GM18505 (cell line): ENCODE measurements around the gene ZNF595.
A peak's percentile ranks its signal among the peaks of the same experiment; 100 is the strongest.
"Not testable (repeated sequence)": the region's sequence is repeated elsewhere in the genome, so short reads cannot be mapped to it uniquely, and the experiment has no call there.

Source experiments
- ATAC-seq: cut with Tn5 transposase; IDR thresholded peaks from one replicate; pipeline ENCODE4 v1.9.1; 2021; ENCODE audit not compliant: unreplicated experiment

ZNF595 gene

GRCh38 chr4:52804-53479 is at the start of gene ZNF595:
Gene ZNF595 (plus strand): TSS chr4:53321. CDS start chr4:53489, 168 bp downstream.
- ATAC-seq = not testable (repeated sequence)

GRCh38 chr4:9937-10870 is 42.9 kb upstream of the ZNF595 start:
- ATAC-seq = not testable (repeated sequence)

GRCh38 chr4:11095-11815 is 41.9 kb upstream of the ZNF595 start:
- not testable (repeated sequence) for ATAC-seq

GRCh38 chr4:11816-12417 is 41.2 kb upstream of the ZNF595 start:
- peak; percentile 88 for ATAC-seq

GRCh38 chr4:18128-18527 is 35.0 kb upstream of the ZNF595 start:
- not testable (repeated sequence) for ATAC-seq

GRCh38 chr4:18589-18988 is 34.5 kb upstream of the ZNF595 start:
- not testable (repeated sequence) for ATAC-seq

GRCh38 chr4:22882-23281 is 30.2 kb upstream of the ZNF595 start:
- ATAC-seq = not testable (repeated sequence)

- ATAC-seq = not testable (repeated sequence)
Measured at GRCh38 chr4:24359-24758, 28.8 kb upstream of the ZNF595 start.

GRCh38 chr4:27501-27900 is 25.6 kb upstream of the ZNF595 start:
- ATAC-seq = not testable (repeated sequence)

- ATAC-seq = not testable (repeated sequence)
Measured at GRCh38 chr4:28767-29542, 24.2 kb upstream of the ZNF595 start.

GRCh38 chr4:33314-33713 is 19.8 kb upstream of the ZNF595 start:
- not testable (repeated sequence) for ATAC-seq

GRCh38 chr4:36559-37415 is 16.3 kb upstream of the ZNF595 start:
- ATAC-seq = not testable (repeated sequence)

GRCh38 chr4:38202-38601 is 14.9 kb upstream of the ZNF595 start:
- ATAC-seq = not testable (repeated sequence)

GRCh38 chr4:43375-43774 is 9.7 kb upstream of the ZNF595 start:
- ATAC-seq = not testable (repeated sequence)

- ATAC-seq = peak; percentile 12
Measured at GRCh38 chr4:51253-51652, 1.9 kb upstream of the ZNF595 start.

- peak; percentile 61 for ATAC-seq
Measured at GRCh38 chr4:51655-52277, 1.4 kb upstream of the ZNF595 start.

GRCh38 chr4:53521-53920 is 400 bp downstream of the ZNF595 start:
- ATAC-seq = not testable (repeated sequence)

- ATAC-seq = not testable (repeated sequence)
Measured at GRCh38 chr4:64733-65132, 11.6 kb downstream of the ZNF595 start.
